ENCODE data around the gene EML4. TPM values are rescaled to one million over a fixed set of nuclear protein-coding genes. Genes with fewer than 3 reads are reported as not detected.

The EML4 gene
- total and polyA plus RNA-seq, 8 donors = 12.5 to 44.0 (median 33.2) TPM

DNA sequence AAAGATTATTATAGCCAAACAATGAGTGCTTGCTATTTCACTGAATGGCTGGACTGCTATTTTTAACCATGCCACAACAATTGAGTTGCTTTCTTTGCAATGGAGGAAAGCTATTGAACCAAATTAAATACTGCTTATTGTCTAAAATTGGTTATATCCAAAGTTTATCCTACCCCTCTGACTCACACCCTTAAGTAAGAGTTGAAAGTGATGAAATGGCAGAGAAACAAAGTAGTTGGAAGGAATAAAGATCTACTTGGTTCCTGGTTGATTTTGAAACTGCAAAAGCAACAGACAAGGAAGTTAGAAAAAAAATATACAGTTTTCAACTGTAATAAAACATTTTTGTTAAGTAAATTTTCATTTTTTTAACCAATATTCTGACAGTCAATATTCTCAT, 47.5 kb downstream of the EML4 start:
- no peak for FAIRE-seq
- peak; percentile 49 to 79 (median 53) for ATAC-seq
- Histone ChIP-seq H3K9me3 (no peaks in the 10 kb centered on the region), H3K4me1 (peaks cover 6 to 35% (median 10%) of the 10 kb centered on the region in 3 donors), H3K4me3 (no peak overlapping the region), H3K36me3 (no peaks in the 10 kb centered on the region), H3K27me3 (no peaks in the 10 kb centered on the region), H3K27ac (peak overlapping the region in 2 of 4 donors; percentile 27 to 64)
- TF ChIP-seq, protein P1, sequence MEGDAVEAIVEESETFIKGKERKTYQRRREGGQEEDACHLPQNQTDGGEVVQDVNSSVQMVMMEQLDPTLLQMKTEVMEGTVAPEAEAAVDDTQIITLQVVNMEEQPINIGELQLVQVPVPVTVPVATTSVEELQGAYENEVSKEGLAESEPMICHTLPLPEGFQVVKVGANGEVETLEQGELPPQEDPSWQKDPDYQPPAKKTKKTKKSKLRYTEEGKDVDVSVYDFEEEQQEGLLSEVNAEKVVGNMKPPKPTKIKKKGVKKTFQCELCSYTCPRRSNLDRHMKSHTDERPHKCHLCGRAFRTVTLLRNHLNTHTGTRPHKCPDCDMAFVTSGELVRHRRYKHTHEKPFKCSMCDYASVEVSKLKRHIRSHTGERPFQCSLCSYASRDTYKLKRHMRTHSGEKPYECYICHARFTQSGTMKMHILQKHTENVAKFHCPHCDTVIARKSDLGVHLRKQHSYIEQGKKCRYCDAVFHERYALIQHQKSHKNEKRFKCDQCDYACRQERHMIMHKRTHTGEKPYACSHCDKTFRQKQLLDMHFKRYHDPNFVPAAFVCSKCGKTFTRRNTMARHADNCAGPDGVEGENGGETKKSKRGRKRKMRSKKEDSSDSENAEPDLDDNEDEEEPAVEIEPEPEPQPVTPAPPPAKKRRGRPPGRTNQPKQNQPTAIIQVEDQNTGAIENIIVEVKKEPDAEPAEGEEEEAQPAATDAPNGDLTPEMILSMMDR (IDR thresholded peaks at IDR 0.05) = no peak
- DNase-seq = no peak
- intact Hi-C loops (cut with DNase I) = no loop called here

DNA sequence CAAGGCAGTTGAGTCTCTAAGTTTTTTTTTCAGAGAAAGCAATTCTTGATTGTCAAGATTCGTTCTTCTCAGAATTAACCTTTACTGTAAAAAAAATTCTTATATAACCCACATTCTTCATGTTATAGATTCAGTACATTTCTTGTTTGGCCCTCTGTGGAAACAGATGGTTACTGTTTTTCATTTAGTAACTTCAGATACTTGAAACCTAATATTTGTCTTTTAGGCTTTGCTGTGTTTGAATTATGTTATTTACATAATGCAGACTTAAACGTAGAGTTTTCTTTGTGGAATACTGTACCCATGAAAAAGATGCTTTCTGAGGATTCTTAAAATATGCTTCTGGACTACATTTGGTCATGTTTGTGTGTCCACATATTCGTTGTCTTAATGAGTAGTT, 48.2 kb downstream of the EML4 start:
- TF ChIP-seq, protein P1 (IDR thresholded peaks at IDR 0.05) = no peak
- Histone ChIP-seq H3K4me1 (peaks cover 6 to 39% (median 13%) of the 10 kb centered on the region in 3 donors), H3K27ac (peak overlapping the region in 2 of 4 donors; percentile 27 to 64), H3K27me3 (no peaks in the 10 kb centered on the region), H3K36me3 (no peaks in the 10 kb centered on the region), H3K9me3 (no peaks in the 10 kb centered on the region), H3K4me3 (no peak overlapping the region)
- intact Hi-C loops (cut with DNase I) = no loop called here
- WGBS, 2 donors = 43 to 46% methylated on average over 3 of the region's 3 CpGs
- FAIRE-seq = no peak
- DNase-seq = no peak
- no peak for ATAC-seq

DNA sequence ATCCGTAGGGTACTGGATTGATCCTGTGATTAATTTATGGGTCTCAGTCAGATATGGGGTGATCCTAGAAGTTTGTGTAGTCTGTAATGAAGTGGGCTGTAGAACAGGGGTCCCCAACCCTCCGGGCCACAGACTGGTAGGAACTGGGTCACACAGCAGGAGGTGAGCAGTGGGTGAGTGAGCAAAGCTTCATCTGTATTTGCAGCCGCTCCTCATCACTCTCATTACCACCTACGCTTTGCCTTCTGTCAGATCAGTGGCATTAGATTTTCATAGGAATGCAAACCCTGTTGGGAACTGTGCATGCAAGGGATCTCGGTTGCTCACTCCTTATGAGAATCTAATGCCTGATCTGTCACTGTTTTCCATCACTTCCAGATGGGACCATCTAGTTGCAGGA, 48.8 kb downstream of the EML4 start:
- intact Hi-C loops (cut with DNase I) = no loop called here
- 75 to 89% methylated on average over 5 of the region's 5 CpGs for WGBS, 2 donors
- Histone ChIP-seq H3K36me3 (no peaks in the 10 kb centered on the region), H3K4me3 (no peak overlapping the region), H3K27me3 (no peaks in the 10 kb centered on the region), H3K27ac (no peak overlapping the region), H3K4me1 (peaks cover 8 to 43% (median 15%) of the 10 kb centered on the region in 3 donors), H3K9me3 (no peaks in the 10 kb centered on the region)
- DNase-seq = no peak
- TF ChIP-seq, protein P1 (IDR thresholded peaks at IDR 0.05) = no peak
- no peak for FAIRE-seq
- ATAC-seq = no peak

DNA sequence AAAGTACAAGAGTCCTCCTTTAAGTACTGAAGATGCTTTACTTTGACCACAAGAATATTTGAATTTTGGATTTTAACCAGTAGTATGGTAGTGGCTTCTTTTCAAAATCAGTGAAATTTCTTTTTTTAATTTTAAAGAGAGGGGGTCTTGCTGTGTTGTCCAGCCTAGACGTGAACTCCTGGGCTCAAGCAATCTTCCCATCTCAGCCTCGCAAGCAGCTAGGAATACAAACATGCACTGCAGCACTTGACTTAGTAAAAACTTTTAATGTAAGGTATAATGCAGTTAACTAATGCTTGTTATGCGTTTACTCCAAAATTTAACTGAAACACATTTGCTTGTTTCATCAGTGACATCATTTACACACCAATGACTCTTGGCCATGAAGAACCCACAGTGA, 49.6 kb downstream of the EML4 start:
- TF ChIP-seq, protein P1 (IDR thresholded peaks at IDR 0.05) = no peak
- H3K9me3 ChIP-seq = no peaks in the 10 kb centered on the region
- no peaks in the 10 kb centered on the region for H3K36me3 ChIP-seq
- no peak for ATAC-seq
- WGBS, 2 donors = 95 to 99% methylated on average over 3 of the region's 3 CpGs
- DNase-seq = no peak
- H3K27ac ChIP-seq = no peak overlapping the region
- H3K4me1 ChIP-seq = peaks cover 12 to 44% (median 23%) of the 10 kb centered on the region in 3 donors
- H3K27me3 ChIP-seq = no peaks in the 10 kb centered on the region
- no peak overlapping the region for H3K4me3 ChIP-seq
- intact Hi-C loops (cut with DNase I) = no loop called here
- FAIRE-seq = no peak

DNA sequence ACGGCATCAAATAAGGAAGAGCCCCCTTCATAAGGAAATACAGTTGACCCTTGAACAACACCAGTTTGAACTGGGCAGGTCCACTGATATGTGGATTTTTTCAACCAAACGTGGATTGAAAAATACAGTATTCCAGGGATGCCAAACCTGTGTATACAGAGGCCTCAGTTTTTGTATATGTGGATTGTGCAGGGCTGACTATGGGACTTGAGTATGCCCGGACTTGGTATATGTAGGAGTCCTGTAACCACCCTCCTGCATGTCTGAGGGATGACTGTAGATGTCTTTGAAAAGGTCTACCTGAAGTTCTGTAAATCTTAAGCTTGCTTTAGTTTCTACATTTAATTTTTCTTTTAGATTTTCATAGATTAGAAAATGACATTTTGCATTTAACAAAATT, 50.0 kb downstream of the EML4 start:
- Histone ChIP-seq H3K27ac (no peak overlapping the region), H3K4me1 (peaks cover 17 to 47% (median 28%) of the 10 kb centered on the region in 3 donors), H3K36me3 (no peaks in the 10 kb centered on the region), H3K9me3 (no peaks in the 10 kb centered on the region), H3K27me3 (no peaks in the 10 kb centered on the region), H3K4me3 (no peak overlapping the region)
- TF ChIP-seq, protein P1 (IDR thresholded peaks at IDR 0.05) = no peak
- 75 to 87% methylated on average over 3 of the region's 3 CpGs for WGBS, 2 donors
- FAIRE-seq (no peak), ATAC-seq (no peak), DNase-seq (no peak)
- intact Hi-C loops (cut with DNase I) = no loop called here
